ENCODE data around the gene BRK1.

GRCh38 chr3:10150987-10151386, 35.5 kb downstream of the BRK1 start:
- TF ChIP-seq CTCF (IDR thresholded peaks at IDR 0.05; ENCODE audit: low read length) (no peak), EZH2 (IDR thresholded peaks at IDR 0.05; ENCODE audit: borderline replicate concordance, low read length) (no peak)
